Peyer's patch (tissue), 4 donors: ENCODE data around the gene STON2. TPM values are rescaled to one million over a fixed set of nuclear protein-coding genes. Genes with fewer than 3 reads are reported as not detected.

Experiments used
- DNase-seq, 3 donors: peaks; one replicate each; pipeline ENCODE4 v3.0.0-alpha.2; 2017 to 2019
- H3K27ac ChIP-seq, 4 donors: fragments of 200-600 bp; sonication (generic); one replicate each; pipeline ENCODE4 v1.5.1; 2016 to 2019
- H3K27me3 ChIP-seq, 2 donors: fragments of 200-600 bp; sonication (generic); one replicate each; pipeline ENCODE4 v1.5.1; 2019
- H3K36me3 ChIP-seq, 3 donors: fragments of 200-600 bp; sonication (generic); one replicate each; pipeline ENCODE4 v1.5.1; 2016 to 2019
- H3K4me1 ChIP-seq, 4 donors: fragments of 200-600 bp; sonication (generic); one replicate each; pipeline ENCODE4 v1.5.1; 2016 to 2019
- H3K4me3 ChIP-seq, 4 donors: fragments of 200-600 bp; sonication (generic); 1 replicate in 3 of 4; 2 replicates in 1 of 4; pipeline ENCODE4 v1.5.1; 2016 to 2019; ENCODE audit warnings: mild to moderate bottlenecking in 1 of 4
- H3K9me3 ChIP-seq, 4 donors: fragments of 200-600 bp; sonication (generic); one replicate each; pipeline ENCODE4 v1.5.1; 2016 to 2019; ENCODE audit warnings: mild to moderate bottlenecking in 1 of 4
- CTCF ChIP-seq, 6 experiments: fragments of 450-650 bp in 4 of 6; fragments of 200-600 bp in 2 of 6; sonication (generic) in 1 of 6; IDR thresholded peaks; one replicate each; pipeline ENCODE4 v1.5.1; 2017 to 2019; ENCODE audit warnings: antibody characterized with exemption in 6 of 6, mild to moderate bottlenecking in 3 of 6, moderate library complexity in 1 of 6
- POLR2A ChIP-seq, 2 donors: fragments of 450-650 bp; IDR thresholded peaks; one replicate each; pipeline ENCODE4 v1.5.1; 2017; ENCODE audit warnings: antibody characterized with exemption in 2 of 2, mild to moderate bottlenecking in 2 of 2, moderate library complexity in 2 of 2
- total RNA-seq, 4 donors: library from RNA; depleted of rRNA; stranded (reverse); fragments of >200 nt; gene quantifications; one replicate each; pipeline ENCODE4 v1.1.0, GENCODE V29; 2016

Gene STON2
- total RNA-seq, 4 donors from 2014 or later: 6.3 to 25.3 (median 13.9) TPM

- H3K4me1 ChIP-seq: no peaks in the 10 kb centered on the region
- H3K4me3 ChIP-seq: no peak overlapping the region
- H3K27ac ChIP-seq: no peak overlapping the region
- no peaks in the 10 kb centered on the region for H3K27me3 ChIP-seq
- TF ChIP-seq POLR2A (IDR thresholded peaks at IDR 0.05): no peak
- H3K36me3 ChIP-seq: no peaks in the 10 kb centered on the region
- DNase-seq: no peak
- no peaks in the 10 kb centered on the region for H3K9me3 ChIP-seq
Measured at GRCh38 chr14:81408595-81408994, 8.5 kb upstream of the STON2 start.

DNA sequence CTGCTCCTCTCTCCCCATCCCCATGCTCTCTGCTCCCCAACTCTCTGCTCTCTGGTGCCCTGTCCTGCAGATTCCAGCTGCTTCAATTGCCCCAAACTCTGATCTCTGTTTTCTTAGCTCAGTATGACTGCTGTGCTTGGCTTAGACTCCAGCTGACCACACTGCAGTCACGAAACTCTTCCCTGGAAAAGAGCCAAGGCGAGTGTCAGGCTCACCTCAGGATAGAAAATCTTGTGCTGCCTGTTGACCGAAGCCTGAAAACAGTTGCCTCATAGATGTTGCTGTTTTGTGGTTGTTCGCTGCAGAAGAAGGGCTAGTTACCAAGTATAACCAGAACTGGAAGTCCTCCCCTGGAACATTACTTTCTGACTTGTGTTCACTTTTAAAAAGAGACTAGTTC lies 6.7 kb upstream of the STON2 start:
- no peak for DNase-seq
- TF ChIP-seq POLR2A (IDR thresholded peaks at IDR 0.05): no peak

GRCh38 chr14:81402123-81402495 lies 2.0 kb upstream of the STON2 start:
- DNase-seq: no peak
- no peak overlapping the region for H3K27ac ChIP-seq
- H3K27me3 ChIP-seq: no peaks in the 10 kb centered on the region
- no peaks in the 10 kb centered on the region for H3K9me3 ChIP-seq
- TF ChIP-seq POLR2A (IDR thresholded peaks at IDR 0.05) (no peak), CTCF (IDR thresholded peaks at IDR 0.05) (no peak)
- H3K36me3 ChIP-seq: no peaks in the 10 kb centered on the region
- no peaks in the 10 kb centered on the region for H3K4me1 ChIP-seq
- no peak overlapping the region for H3K4me3 ChIP-seq

More for the DNA sequence above, 6.7 kb upstream of the STON2 start:
- H3K9me3 ChIP-seq: no peaks in the 10 kb centered on the region
- no peaks in the 10 kb centered on the region for H3K27me3 ChIP-seq
- H3K27ac ChIP-seq: no peak overlapping the region
- H3K4me3 ChIP-seq: no peak overlapping the region
- H3K4me1 ChIP-seq: no peaks in the 10 kb centered on the region
- H3K36me3 ChIP-seq: no peaks in the 10 kb centered on the region

- TF ChIP-seq POLR2A (IDR thresholded peaks at IDR 0.05) (no peak), CTCF (IDR thresholded peaks at IDR 0.05) (no peak)
- Histone ChIP-seq H3K27me3 (no peaks in the 10 kb centered on the region), H3K4me3 (no peak overlapping the region), H3K9me3 (no peaks in the 10 kb centered on the region), H3K36me3 (no peaks in the 10 kb centered on the region), H3K27ac (peak overlapping the region in 2 of 4 donors; percentile 24 to 31), H3K4me1 (no peaks in the 10 kb centered on the region)
- DNase-seq: no peak
Measured at GRCh38 chr14:81401420-81402122, 1.4 kb upstream of the STON2 start.

GRCh38 chr14:81400852-81401251 lies 728 bp upstream of the STON2 start:
- TF ChIP-seq POLR2A (IDR thresholded peaks at IDR 0.05) (no peak), CTCF (IDR thresholded peaks at IDR 0.05) (no peak)
- Histone ChIP-seq H3K36me3 (no peaks in the 10 kb centered on the region), H3K27ac (peak overlapping the region in 2 of 4 donors; percentile 24 to 31), H3K27me3 (no peaks in the 10 kb centered on the region), H3K4me1 (no peaks in the 10 kb centered on the region), H3K4me3 (no peak overlapping the region), H3K9me3 (no peaks in the 10 kb centered on the region)
- peak in 1 of 3 donors; percentile 70 for DNase-seq

- Histone ChIP-seq H3K9me3 (peaks cover 0 to 3% (median 0%) of the 10 kb centered on the region in 4 donors), H3K27me3 (no peaks in the 10 kb centered on the region), H3K36me3 (no peaks in the 10 kb centered on the region), H3K27ac (no peak overlapping the region), H3K4me1 (no peaks in the 10 kb centered on the region), H3K4me3 (no peak overlapping the region)
- DNase-seq: no peak
- TF ChIP-seq CTCF (IDR thresholded peaks at IDR 0.05): no peak
- no peak for TF ChIP-seq POLR2A (IDR thresholded peaks at IDR 0.05)
Measured at GRCh38 chr14:81398196-81398891, 1.8 kb downstream of the STON2 start.
